Right atrium auricular region (tissue), 2 donors: Measurements from ENCODE around the gene SRMS. TPM values are rescaled to one million over a fixed set of nuclear protein-coding genes. Genes with fewer than 3 reads are reported as not detected.

Source experiments
- DNase-seq: peaks from one replicate; pipeline ENCODE4 v3.0.0-alpha.2; 2019; ENCODE audit warnings: low spot score
- H3K27ac ChIP-seq, 2 donors: fragments of 200-600 bp; sonication (generic); 1 replicate in 1 of 2; 2 replicates in 1 of 2; pipeline ENCODE4 v1.5.1; 2016 to 2019
- H3K27me3 ChIP-seq, 2 donors: fragments of 200-600 bp; sonication (generic); one replicate each; pipeline versions ENCODE4 v1.5.1 to v1.6.0; 2017 to 2019
- H3K36me3 ChIP-seq: fragments of 200-600 bp; sonication (generic); one replicate; pipeline ENCODE4 v1.5.1; 2016
- H3K4me1 ChIP-seq, 2 donors: fragments of 200-600 bp; sonication (generic); one replicate each; pipeline versions ENCODE4 v1.5.1 to v1.6.0; 2017 to 2019
- H3K4me3 ChIP-seq, 2 donors: fragments of 200-600 bp; sonication (generic); 1 replicate in 1 of 2; 2 replicates in 1 of 2; pipeline ENCODE4 v1.5.1; 2017 to 2019; ENCODE audit warnings: mild to moderate bottlenecking in 1 of 2, moderate library complexity in 1 of 2
- H3K9me3 ChIP-seq, 2 donors: fragments of 200-600 bp; sonication (generic); one replicate each; pipeline ENCODE4 v1.5.1; 2019
- CTCF ChIP-seq, 2 donors: fragments of 200-600 bp; sonication (generic); IDR thresholded peaks; one replicate each; pipeline ENCODE4 v1.5.1; 2019; ENCODE audit warnings: antibody characterized with exemption in 2 of 2
- total RNA-seq, 2 donors: library from RNA; depleted of rRNA; stranded (reverse); fragments of >200 nt; gene quantifications; one replicate each; pipeline ENCODE4 v1.1.0, GENCODE V29; 2016

SRMS gene
- not detected for total RNA-seq

- Histone ChIP-seq H3K4me3 (no peak within 1 kb of the TSS), H3K27me3 (no peaks in the 10 kb centered on the region), H3K27ac (no peak within 1 kb of the TSS), H3K9me3 (no peaks in the 10 kb centered on the region), H3K4me1 (peaks cover 0 to 1% of the 10 kb centered on the region in 2 donors), H3K36me3 (no peaks in the 10 kb centered on the region)
- TF ChIP-seq CTCF (IDR thresholded peaks at IDR 0.05), result no peak
- DNase-seq, result no peak
Observed at GRCh38 chr20:63547725-63548480, at the start of gene SRMS. SRMS (minus strand) TSS chr20:63547749; CDS start chr20:63547463, 286 bp downstream.

GRCh38 chr20:63596423-63596822 is 48.9 kb upstream of the SRMS start:
- H3K4me1 ChIP-seq, result no peaks in the 10 kb centered on the region
- no peak overlapping the region for H3K4me3 ChIP-seq
- no peak overlapping the region for H3K27ac ChIP-seq
- H3K27me3 ChIP-seq, result no peaks in the 10 kb centered on the region
- no peak for DNase-seq
- H3K9me3 ChIP-seq, result no peaks in the 10 kb centered on the region
- peaks cover 51% of the 10 kb centered on the region for H3K36me3 ChIP-seq
- no peak for TF ChIP-seq CTCF (IDR thresholded peaks at IDR 0.05)

GRCh38 chr20:63595416-63596127 is 48.0 kb upstream of the SRMS start:
- H3K27me3 ChIP-seq, result no peaks in the 10 kb centered on the region
- H3K36me3 ChIP-seq, result peaks cover 51% of the 10 kb centered on the region
- H3K9me3 ChIP-seq, result no peaks in the 10 kb centered on the region
- no peaks in the 10 kb centered on the region for H3K4me1 ChIP-seq
- DNase-seq, result no peak
- H3K27ac ChIP-seq, result no peak overlapping the region
- H3K4me3 ChIP-seq, result no peak overlapping the region
- TF ChIP-seq CTCF (IDR thresholded peaks at IDR 0.05), result no peak

- no peak for TF ChIP-seq CTCF (IDR thresholded peaks at IDR 0.05)
- Histone ChIP-seq H3K4me3 (no peak overlapping the region), H3K36me3 (peaks cover 58% of the 10 kb centered on the region), H3K9me3 (no peaks in the 10 kb centered on the region), H3K4me1 (no peaks in the 10 kb centered on the region), H3K27me3 (no peaks in the 10 kb centered on the region), H3K27ac (no peak overlapping the region)
- no peak for DNase-seq
Observed at GRCh38 chr20:63594043-63594561, 46.6 kb upstream of the SRMS start.

GRCh38 chr20:63592661-63593060 is 45.1 kb upstream of the SRMS start:
- Histone ChIP-seq H3K27me3 (no peaks in the 10 kb centered on the region), H3K27ac (no peak overlapping the region), H3K4me3 (no peak overlapping the region), H3K9me3 (no peaks in the 10 kb centered on the region), H3K4me1 (no peaks in the 10 kb centered on the region), H3K36me3 (peaks cover 51% of the 10 kb centered on the region)
- TF ChIP-seq CTCF (IDR thresholded peaks at IDR 0.05), result no peak
- DNase-seq, result no peak
